ENCODE results near the gene ARHGAP11B.
"Not testable (repeated sequence)": the region's sequence is repeated elsewhere in the genome, so short reads cannot be mapped to it uniquely, and the experiment has no call there.

DNA sequence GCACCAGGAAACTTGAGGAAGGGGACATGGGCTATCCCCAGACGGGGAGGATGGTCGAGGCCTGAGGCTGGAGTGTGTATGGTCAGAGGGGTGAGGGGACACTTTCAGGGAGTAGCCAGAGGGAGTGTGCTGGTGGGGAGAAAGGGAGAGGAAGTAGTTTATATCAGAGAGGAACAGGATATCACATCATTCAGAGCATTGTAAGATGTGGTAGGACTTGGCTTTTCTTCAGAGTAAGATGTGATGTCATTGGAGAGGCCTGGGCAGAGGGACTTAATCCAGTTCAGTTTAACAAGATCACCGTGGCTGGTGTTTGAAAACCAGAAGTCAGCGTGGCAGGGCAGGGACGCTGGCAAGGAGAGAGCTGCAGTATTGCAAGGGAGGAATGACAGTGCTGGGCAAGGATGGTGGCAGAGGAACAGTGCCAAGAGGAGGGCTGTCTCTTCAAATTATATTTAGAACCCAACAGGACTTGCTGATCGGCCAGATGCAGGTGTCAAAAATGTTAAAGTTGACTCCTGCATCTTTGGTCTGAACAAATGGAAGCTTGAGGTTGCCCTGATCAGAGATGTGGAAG, 59.9 kb downstream of the ARHGAP11B start:
- TF ChIP-seq, protein P1, sequence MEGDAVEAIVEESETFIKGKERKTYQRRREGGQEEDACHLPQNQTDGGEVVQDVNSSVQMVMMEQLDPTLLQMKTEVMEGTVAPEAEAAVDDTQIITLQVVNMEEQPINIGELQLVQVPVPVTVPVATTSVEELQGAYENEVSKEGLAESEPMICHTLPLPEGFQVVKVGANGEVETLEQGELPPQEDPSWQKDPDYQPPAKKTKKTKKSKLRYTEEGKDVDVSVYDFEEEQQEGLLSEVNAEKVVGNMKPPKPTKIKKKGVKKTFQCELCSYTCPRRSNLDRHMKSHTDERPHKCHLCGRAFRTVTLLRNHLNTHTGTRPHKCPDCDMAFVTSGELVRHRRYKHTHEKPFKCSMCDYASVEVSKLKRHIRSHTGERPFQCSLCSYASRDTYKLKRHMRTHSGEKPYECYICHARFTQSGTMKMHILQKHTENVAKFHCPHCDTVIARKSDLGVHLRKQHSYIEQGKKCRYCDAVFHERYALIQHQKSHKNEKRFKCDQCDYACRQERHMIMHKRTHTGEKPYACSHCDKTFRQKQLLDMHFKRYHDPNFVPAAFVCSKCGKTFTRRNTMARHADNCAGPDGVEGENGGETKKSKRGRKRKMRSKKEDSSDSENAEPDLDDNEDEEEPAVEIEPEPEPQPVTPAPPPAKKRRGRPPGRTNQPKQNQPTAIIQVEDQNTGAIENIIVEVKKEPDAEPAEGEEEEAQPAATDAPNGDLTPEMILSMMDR (IDR thresholded peaks at IDR 0.05) = not testable (repeated sequence)
- TF ChIP-seq POLR2A (IDR thresholded peaks at IDR 0.05) = not testable (repeated sequence)
